GM18519 (cell line): Measurements from ENCODE around the gene EXPH5.

Experiments used
- ATAC-seq: cut with Tn5 transposase; IDR thresholded peaks from one replicate; pipeline ENCODE4 v1.9.1; 2021; ENCODE audit warnings: mild to moderate bottlenecking, moderate library complexity; ENCODE audit not compliant: unreplicated experiment, low FRiP score

EXPH5 gene

GRCh38 chr11:108522318-108522717 is 71.2 kb downstream of the EXPH5 start:
- no peak for ATAC-seq

GRCh38 chr11:108518581-108518980 is 75.0 kb downstream of the EXPH5 start:
- ATAC-seq = no peak

- ATAC-seq = no peak
Observed at GRCh38 chr11:108516125-108516524, 77.4 kb downstream of the EXPH5 start.

- no peak for ATAC-seq
Observed at GRCh38 chr11:108512708-108513107, 80.9 kb downstream of the EXPH5 start.

GRCh38 chr11:108511851-108512474 is 81.6 kb downstream of the EXPH5 start:
- ATAC-seq = no peak

GRCh38 chr11:108508653-108509593 is 84.6 kb downstream of the EXPH5 start:
- no peak for ATAC-seq

GRCh38 chr11:108501396-108501795 is 92.2 kb downstream of the EXPH5 start:
- no peak for ATAC-seq

- no peak for ATAC-seq
Observed at GRCh38 chr11:108500721-108501120, 92.8 kb downstream of the EXPH5 start.

- no peak for ATAC-seq
Observed at GRCh38 chr11:108500169-108500568, 93.4 kb downstream of the EXPH5 start.

- no peak for ATAC-seq
Observed at GRCh38 chr11:108498816-108499408, 94.7 kb downstream of the EXPH5 start.

GRCh38 chr11:108498046-108498815 is 95.3 kb downstream of the EXPH5 start, which contains the start of gene POGLUT3:
Gene POGLUT3 (minus strand): TSS chr11:108498384. CDS start chr11:108498366, 18 bp downstream.
- ATAC-seq = peak; percentile 39

- ATAC-seq = peak; percentile 31
Observed at GRCh38 chr11:108497317-108498045, 96.1 kb downstream of the EXPH5 start.

GRCh38 chr11:108496643-108497256 is 96.8 kb downstream of the EXPH5 start:
- ATAC-seq = no peak

GRCh38 chr11:108495326-108495725 is 98.2 kb downstream of the EXPH5 start:
- ATAC-seq = no peak

GRCh38 chr11:108494182-108494581 is 99.4 kb downstream of the EXPH5 start:
- no peak for ATAC-seq

- no peak for ATAC-seq
Observed at GRCh38 chr11:108491936-108492335, 101.6 kb downstream of the EXPH5 start.

GRCh38 chr11:108486828-108487227 is 106.7 kb downstream of the EXPH5 start:
- no peak for ATAC-seq

GRCh38 chr11:108486331-108486730 is 107.2 kb downstream of the EXPH5 start:
- no peak for ATAC-seq

GRCh38 chr11:108483163-108483562 is 110.4 kb downstream of the EXPH5 start:
- ATAC-seq = no peak
